ENCODE results near the gene STK36.

The STK36 gene, protein sequence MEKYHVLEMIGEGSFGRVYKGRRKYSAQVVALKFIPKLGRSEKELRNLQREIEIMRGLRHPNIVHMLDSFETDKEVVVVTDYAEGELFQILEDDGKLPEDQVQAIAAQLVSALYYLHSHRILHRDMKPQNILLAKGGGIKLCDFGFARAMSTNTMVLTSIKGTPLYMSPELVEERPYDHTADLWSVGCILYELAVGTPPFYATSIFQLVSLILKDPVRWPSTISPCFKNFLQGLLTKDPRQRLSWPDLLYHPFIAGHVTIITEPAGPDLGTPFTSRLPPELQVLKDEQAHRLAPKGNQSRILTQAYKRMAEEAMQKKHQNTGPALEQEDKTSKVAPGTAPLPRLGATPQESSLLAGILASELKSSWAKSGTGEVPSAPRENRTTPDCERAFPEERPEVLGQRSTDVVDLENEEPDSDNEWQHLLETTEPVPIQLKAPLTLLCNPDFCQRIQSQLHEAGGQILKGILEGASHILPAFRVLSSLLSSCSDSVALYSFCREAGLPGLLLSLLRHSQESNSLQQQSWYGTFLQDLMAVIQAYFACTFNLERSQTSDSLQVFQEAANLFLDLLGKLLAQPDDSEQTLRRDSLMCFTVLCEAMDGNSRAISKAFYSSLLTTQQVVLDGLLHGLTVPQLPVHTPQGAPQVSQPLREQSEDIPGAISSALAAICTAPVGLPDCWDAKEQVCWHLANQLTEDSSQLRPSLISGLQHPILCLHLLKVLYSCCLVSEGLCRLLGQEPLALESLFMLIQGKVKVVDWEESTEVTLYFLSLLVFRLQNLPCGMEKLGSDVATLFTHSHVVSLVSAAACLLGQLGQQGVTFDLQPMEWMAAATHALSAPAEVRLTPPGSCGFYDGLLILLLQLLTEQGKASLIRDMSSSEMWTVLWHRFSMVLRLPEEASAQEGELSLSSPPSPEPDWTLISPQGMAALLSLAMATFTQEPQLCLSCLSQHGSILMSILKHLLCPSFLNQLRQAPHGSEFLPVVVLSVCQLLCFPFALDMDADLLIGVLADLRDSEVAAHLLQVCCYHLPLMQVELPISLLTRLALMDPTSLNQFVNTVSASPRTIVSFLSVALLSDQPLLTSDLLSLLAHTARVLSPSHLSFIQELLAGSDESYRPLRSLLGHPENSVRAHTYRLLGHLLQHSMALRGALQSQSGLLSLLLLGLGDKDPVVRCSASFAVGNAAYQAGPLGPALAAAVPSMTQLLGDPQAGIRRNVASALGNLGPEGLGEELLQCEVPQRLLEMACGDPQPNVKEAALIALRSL (N-terminal part only)

DNA sequence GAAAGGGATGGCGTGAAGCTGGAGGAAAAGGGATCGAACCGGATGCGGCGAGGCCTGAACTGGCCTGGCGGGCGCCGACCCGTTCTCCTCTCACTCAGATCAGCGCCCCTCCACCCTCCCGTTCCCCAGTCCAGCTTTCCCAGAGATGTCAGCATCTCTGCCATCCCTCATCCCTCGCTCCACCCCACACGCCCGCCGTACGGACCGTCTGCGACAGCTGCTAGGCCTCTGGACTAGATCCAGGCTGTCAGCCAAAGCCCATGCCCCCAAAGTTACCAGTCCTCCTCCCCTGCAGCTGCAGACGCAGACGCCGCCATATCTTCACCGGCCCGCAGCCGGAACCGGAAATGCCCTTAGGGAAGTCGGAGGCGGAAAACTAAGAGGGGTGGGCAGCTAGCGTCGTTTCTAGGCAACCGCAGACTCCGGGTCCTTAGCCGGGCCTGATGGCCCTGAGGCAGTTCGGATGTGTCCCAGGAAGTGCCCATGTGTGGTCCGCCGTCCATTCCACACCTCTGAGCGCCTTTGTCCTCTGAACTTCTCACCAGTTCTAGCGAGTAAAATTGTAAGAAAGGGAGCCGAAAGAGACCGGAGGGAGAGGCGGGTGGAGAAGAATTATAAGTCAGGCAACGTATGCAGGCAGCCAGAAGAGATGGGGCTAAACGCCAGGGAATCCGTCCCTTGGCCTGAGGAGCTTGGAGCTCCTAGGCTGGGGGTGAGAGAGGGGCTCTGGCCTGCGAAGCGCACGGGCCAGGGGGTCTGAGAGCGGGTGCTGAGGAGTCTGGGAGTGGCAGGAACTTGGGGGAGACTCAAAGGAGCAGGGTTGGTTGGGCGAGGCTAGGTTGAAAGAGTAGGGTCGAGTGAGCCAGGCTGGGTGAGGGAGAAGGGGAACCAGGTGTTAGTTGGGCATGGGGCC lies at the start of gene STK36, which contains the start of gene RNF25:
Gene STK36 (plus strand): TSS at position 433 of the 913 bp plus-strand sequence. CDS start 744 bp downstream, outside the sequence.
Gene RNF25 (minus strand): TSS at position 349 of the 913 bp plus-strand sequence. CDS start 32 bp downstream, at position 317.
- peak; percentile 85 to 88 for DNase-seq

DNA sequence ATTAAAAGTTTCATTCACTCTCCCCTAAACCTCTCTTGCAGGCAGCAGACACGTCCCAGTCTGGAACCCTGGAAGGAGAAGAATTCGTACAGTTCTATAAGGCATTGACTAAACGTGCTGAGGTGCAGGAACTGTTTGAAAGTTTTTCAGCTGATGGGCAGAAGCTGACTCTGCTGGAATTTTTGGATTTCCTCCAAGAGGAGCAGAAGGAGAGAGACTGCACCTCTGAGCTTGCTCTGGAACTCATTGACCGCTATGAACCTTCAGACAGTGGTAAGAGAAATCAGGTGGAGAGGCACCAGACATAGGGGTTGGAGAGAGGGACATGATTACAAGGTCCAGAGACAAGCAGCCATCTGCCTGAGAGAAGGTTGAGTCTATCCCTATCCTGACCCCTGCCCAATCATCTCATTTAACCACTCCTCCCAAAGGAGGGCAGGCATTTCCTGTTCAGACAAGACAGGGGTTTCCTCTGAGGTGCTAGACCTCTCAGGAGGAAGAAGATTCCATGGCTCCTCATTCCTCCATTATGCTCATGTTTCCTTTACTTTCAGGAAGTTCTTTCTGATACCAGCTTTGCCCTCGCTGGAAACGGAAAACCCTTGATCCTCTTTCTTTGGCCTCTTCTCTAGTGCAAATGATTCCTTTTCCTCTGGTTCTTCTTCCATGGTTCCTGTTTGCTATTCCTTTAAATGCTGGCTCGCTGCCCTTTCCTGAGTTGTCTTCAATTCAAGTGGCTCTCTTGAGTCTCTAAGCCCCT lies 49.1 kb upstream of the STK36 start:
- DNase-seq: no peak

DNA sequence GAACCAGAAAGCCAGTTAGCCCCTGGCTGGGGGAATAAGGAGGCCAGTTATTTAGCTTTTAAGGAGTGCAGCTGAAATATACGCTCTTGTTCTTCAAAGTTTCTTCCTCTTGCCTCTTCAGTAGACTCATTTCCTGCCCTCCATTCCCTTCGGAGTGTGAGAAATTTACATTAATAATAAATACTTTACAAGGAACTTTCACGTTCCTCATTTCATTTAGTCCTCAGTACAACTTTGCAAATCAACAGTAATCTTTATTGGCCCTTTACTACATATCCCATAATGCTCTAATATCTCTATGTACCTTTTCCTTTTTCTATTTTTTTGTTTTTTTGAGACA lies 48.5 kb upstream of the STK36 start:
- no peak for DNase-seq

DNA sequence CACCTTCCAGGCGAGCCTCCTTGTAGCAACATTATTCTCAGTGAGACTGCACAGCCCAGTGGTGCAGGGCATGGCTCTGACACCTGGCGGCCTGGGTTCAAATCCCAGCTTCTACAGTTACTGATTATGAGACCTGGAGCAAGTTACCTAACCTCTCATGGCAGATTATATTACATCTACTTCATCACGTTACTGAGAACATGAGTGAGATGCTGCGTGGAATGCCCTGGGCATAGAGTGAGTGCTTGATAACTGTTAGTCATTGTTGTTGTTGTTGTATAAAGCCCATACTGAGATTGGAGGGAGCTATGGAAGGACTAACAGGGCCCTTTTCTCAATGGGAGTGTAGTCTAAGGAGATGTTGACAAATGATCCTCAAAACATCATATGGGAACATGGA lies 45.5 kb upstream of the STK36 start:
- no peak for DNase-seq

DNA sequence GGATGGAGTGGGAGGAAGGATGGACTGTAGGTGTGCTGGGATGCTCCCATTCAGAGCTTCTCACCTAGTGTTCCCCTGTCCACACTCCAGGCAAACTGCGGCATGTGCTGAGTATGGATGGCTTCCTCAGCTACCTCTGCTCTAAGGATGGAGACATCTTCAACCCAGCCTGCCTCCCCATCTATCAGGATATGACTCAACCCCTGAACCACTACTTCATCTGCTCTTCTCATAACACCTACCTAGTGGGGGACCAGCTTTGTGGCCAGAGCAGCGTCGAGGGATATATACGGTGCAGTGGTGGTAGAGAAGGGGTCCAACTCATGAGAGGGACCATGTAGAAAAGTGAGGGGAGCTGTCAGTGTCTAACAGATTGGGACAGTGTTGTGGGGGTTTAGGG lies 43.9 kb upstream of the STK36 start:
- DNase-seq: no peak

DNA sequence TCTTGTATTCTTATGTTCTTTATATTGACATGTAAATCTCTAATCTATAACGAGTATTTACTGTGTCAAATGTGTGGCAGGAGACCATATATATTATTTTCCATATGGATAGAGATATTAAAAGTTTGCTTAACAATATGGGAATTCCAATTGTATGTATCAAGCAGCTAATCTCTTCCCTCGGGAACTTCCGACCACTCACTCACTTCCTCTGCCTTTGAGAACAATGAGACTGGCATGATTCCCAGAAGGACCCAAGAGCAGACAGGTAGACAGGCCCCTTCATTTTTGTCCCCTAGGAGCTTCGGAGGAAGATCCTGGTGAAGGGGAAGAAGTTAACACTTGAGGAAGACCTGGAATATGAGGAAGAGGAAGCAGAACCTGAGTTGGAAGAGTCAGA lies 40.0 kb upstream of the STK36 start:
- no peak for DNase-seq

DNA sequence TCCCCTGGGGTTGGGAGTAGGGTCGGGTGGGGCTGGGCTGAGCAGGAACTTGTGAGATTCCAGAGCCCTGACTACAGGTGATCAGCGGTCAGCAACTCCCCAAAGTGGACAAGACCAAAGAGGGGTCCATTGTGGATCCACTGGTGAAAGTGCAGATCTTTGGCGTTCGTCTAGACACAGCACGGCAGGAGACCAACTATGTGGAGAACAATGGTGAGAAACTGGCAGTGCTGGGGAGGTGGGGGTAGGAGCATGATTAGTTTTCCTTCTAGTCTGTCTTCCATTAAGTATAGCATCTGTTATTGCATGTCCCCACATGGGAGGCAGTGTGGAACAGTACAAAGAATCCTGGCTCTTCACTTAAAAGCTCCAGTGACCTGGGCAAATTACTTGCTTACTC lies 36.2 kb upstream of the STK36 start:
- DNase-seq: no peak

DNA sequence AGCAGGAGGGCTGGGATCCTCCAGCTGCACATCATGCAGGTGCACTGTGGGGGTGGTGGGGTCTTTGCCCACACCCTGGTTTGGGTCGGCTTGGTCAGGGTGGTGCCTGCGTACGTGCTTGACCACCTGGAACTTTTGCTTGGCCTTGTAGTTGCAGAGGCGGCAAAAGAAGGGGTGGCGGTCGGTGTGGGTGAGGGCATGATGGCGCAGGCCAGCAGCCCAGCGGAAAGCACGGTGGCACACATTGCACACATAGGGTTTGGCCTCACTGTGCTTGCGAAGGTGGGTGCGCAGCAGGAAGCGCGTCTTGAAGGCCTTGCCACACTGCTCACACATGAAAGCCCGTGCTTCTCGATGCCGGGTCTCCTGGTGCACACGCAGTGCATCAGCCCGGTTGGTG lies 33.5 kb upstream of the STK36 start:
- no peak for DNase-seq

DNA sequence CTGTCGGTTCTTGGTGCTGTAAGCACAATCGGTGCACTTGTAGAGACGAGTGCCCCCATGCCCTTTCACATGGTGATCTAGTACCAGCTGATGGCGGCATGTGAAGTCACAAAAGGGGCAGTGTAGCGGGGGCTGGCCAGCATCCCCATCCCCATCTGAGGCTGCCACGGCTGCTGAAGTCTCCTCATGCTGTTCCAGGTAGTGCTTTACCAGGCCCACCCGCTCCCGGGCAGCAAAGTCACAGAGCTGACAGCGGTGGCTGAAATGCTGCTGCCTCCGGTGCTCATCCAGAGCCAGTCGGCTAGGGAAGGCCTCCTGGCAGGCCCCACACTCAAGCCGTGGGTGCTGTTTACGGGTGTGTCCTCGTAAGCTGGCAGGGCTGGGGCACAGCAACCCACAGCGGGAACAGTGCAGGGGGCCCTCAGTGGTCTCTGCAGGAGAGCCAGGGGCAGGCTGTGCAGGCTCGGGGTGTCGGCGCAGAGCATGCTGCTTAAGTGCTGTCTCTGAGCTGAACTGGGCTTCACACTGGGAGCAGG lies 29.7 kb upstream of the STK36 start:
- no peak for DNase-seq

DNA sequence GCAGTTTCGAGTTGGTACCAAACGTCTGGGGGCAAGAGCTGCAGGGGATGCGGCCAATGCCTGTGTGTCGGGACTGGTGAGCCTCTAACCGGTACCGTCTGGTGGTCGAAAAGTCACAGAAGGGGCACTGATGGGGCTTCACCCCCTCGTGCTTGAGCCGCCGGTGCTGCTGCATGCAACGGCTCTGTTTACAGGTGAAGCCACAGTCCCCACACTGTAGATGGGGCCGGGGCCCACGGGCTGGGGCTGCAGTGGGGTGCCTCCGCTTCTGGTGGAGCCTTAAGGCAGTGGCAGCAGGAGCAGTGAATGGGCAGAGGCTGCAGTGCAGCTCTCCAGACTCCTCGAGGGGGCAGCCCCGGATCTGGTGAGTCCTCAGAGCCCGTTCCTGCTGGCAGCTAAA lies 29.1 kb upstream of the STK36 start:
- no peak for DNase-seq

DNA sequence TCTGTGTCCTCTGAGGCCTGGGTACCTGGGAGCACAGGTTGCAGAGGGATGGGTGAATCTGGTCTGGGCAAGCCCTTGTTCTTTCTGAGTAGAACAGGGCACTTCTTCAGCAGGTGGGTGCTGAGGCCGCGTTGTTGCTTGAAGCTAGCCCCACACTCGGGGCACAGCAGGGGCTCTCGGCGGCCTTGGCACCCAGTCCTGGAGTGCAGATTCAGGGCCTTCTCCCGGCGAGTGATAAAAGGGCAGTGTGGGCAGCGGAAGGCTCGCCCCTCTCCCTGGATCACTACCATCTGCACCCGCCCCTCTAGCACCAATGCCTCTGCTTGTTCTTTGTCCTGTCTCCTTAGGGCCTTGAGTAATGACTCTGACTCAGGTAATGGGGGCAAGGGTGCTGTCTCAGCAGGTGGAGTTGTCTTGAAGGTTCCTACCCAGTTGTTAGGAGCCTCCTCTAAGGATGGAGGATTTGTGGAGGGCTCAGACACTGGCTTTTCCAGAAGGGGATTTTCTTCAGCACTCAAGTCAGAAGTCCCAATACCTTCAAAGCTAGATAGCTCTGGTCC lies 28.1 kb upstream of the STK36 start:
- DNase-seq: no peak

DNA sequence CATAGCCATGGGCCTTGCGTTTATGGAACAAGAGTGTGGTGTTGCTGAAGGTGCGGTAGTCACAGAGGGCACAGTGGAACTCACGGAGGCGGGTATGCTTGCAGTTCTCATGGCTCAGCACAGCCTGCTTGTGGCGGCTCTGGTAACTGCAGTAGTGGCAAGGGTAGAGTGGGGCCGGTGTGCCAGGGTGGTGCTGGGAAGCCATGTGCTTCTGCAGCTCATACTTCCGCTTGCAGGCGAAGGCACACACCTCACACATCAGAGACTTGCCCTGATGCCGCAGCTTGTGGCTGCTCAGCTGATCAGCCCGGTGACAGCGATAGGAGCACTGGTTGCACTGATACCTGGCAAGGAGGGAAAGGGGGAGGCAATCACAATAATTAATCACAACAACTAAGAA lies 27.2 kb upstream of the STK36 start:
- no peak for DNase-seq

DNA sequence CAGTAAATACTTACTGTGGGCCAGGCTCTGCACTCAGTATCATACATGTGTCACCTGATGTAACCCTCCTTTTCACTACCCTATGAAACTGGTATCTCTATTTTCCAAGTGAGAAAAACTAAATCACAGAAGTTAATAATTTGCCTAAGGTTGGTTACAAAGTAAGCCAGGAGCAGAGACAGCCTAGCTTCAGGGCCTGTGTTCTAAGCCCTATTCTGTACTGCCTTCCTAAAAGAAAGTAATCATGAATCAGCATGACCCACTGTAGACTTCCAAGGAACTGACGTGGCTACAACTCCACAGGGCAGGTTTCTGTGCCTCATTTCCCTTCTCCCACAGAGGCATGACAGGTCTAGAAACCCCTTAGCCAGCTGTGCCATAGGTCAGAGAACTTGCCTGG lies 26.8 kb upstream of the STK36 start:
- no peak for DNase-seq

DNA sequence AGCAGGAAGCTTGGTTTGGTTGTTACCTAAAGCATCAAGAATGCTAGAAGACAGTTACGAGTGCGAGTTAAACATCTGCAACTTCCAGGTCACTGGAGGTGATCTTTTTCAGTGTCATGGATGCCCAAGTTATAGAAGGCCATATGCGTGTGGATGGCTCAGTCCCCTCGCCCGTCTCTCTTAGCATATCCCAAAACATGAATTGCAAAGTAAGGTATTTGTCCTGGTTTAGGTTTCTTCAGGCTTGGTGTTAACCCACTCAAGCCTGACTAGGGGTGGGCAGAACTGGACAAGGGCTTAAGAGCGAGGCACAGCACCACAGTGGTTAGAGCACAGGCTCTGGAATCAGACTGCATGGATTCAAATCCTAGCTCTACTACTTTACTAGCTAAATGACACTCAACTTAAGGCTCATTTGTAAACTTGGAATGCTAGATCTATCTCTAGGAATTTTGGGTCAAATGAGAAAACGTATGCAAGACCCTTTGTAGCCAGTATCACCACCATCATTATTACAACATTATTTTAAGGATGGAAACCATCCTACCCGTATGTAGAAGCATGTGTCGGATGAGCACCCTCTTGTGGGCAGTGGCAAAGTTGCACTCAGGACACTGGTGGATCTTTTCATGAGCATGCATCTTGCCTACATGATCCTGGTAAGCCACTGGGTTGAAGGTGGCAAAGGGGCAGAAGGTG lies 23.6 kb upstream of the STK36 start:
- DNase-seq: peak; percentile 65

DNA sequence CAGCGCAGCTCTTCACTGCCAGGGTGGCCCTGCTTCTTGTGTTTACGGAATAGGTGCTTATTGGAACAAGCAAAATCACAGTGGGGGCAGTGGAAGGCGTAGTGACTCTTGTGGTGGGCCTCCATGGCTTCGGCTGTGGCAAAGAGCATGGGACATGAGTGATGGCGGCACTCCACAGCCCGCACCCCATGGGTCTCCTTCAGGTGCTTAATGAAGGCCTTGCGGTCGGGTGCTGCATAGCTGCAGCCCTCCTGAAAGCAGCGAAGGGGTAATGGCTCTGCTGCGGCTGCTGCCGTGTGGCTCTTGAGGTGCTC lies 23.1 kb upstream of the STK36 start:
- DNase-seq: no peak

DNA sequence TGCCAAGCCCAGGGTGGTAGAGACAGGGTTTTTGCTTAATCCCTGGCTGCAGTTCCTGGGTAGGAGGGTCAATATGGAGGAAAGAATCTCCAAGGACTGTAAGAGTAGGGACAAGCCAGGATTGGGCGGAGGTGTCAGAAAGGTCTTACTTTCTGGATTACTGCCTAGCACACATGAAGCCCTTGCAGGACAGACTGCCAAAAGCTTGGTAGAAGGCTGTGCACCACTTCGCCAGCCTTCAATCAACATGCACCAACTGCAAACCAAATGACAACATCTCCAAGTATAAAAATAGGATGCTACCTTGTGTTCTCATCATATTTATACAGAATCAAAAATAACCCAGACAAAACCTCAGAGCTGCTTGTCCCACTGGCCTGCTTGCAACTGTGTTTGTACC lies 16.1 kb upstream of the STK36 start:
- DNase-seq: no peak

DNA sequence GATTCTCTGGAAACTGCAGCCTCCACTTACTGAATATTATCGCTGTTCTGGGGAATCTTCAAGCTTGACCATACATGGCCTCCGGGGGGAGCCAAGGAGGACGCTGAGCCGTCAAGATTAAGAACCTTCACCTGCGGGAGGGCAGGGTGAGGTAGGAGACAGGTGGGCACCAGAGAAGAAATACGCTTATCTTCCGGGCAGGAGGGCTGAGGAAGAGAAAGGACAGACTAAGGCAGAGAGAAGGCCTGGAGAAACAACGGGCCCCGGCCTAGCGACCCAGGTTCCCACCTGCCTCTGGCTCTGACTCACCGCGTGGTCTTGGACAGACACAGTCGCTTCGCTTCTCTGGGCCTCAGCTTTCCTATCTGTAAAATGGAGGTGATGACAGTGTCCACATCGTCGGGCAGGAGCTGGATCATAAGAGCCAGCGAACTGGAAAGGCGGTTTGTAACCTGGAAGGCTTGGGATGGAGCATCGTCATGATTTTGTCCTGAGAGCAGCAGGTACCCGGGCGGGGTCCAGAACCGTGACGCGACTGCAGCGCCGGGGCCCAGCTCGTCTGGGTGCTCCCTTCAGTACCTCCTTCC lies 13.1 kb upstream of the STK36 start:
- DNase-seq: peak; percentile 73 to 75

DNA sequence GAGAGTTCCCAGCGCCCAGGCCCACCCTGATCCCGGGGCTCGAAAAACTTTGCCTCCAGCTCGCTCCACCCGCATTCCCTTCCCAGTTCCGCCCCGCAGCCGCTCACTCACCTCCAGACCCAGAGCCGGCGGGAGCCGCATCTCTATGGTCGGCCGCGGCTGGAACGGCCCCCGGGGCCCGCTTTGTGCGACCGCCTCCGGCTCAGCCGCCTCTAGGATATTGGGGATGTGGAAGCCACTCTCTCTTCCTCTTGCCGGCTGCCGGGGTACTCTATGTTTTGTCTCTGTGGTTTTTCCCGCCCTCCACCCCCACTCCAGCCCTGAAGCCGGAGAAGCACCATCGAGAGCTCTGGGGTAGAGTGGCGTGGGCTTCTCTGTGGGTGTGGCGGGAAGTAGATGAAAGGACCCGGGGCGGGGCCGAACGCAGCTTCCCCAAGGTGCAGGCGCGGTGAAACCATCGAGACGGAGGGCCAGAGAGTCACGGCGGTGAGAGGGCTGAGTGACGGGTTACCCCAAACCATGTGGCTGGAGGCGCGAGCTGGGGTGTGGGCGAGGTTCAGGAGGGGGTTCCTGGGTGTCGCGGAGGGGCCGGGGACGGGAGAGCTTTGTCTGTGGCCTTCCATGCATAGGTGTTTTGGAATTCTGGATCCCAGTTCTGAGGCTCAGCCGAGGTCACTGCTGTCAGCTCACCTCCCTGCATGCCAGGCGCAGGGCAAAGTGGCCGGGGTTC lies 12.5 kb upstream of the STK36 start, which contains the start of the genes BCS1L and ZNF142:
Gene BCS1L (plus strand): TSS at position 426 of the 730 bp plus-strand sequence. CDS start 1,305 bp downstream, outside the sequence.
Gene ZNF142 (minus strand): TSS at position 366 of the 730 bp plus-strand sequence. CDS start 3,194 bp downstream, outside the sequence.
- DNase-seq: peak; percentile 97

DNA sequence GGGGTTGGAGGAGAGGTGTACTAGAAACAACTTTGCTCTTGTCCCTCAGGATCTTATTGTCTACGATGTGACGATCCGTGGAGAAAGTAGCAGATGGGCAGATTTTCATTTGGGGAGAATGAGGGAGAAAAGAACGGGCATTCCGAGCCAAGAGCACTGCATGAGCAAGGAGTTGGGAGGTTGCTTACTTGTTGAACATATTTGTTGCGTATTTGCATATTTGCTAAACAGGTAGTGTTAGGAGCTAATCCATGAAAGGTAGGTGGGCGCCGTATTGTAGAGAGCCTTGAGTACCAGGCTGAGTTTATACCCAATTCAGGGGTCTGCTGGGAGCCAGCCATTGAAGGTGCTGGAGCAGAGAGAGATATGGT lies 11.9 kb upstream of the STK36 start:
- no peak for DNase-seq
